ENCODE data around the gene TMEM52B.
A peak's percentile ranks its signal among the peaks of the same experiment; 100 is the strongest.
"Not testable (repeated sequence)": the region's sequence is repeated elsewhere in the genome, so short reads cannot be mapped to it uniquely, and the experiment has no call there.

The TMEM52B gene

DNA sequence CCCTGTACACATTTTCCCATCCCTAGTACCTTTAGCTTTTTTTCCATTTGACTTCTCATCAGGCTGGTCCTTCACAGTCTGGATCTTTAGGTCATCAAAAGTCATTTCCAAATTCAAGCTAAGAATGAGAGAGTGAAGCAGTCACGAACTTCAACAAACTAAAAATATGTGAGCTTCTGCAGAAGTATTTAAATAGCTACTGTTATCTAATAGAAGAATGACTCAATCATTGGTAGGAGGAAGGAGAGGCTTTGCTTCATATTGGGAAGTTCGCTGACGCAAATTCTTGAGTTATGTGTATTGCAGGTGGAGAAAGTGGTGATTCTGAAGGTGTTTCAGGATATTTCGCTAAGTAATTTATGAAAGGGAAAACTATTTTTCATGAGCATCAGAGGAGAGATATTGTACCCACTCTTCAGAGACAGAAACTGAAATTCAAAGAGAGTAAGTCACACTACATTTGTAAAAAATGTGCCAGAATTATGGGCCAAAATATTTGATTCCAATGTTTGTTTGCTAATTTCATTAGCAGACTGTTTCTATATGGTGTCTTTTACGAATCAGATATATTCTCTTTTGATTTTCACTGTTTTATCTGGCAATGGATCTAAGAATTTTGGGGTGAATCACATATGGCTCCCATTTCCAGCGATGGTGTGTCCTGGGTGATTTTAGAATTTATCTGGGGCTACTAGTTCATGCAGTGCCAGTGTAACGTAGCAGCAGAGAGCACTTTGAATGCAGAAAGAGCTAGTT lies 6.7 kb upstream of the TMEM52B start, which contains the start of gene OLR1:
OLR1 (minus strand) TSS at position 160 of the 756 bp plus-strand sequence; CDS start at position 105, 55 bp downstream.
- no peak for DNase-seq

DNA sequence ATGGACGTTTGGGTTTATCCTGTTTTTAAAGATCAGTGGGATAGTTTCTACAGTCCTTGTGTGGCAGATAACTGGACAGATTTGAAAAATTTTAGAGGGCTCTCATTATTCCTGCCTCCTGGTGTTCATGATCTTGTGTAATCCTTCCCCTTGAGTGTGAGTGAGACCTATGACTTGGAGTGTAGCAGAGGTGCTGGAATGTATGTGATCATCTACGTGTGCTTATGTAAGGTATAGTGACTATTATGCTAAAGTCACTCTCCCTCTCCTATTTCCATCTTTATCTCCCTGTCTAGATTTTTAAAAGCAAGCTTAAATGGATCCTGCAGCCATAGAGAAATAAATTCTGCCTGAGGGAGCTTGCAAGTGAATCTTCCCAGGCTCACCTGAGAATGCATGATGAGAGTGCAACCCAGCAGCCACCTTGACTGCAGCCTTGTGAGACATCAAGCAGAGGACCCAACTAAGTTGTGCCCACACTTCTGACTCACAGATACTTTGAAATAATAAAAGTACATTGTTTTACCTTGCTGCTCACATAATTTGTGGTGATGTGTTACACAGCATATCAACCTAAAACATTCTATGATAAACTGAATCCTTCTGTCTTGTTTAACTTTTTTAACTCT lies 3.7 kb upstream of the TMEM52B start:
- no peak for DNase-seq

DNA sequence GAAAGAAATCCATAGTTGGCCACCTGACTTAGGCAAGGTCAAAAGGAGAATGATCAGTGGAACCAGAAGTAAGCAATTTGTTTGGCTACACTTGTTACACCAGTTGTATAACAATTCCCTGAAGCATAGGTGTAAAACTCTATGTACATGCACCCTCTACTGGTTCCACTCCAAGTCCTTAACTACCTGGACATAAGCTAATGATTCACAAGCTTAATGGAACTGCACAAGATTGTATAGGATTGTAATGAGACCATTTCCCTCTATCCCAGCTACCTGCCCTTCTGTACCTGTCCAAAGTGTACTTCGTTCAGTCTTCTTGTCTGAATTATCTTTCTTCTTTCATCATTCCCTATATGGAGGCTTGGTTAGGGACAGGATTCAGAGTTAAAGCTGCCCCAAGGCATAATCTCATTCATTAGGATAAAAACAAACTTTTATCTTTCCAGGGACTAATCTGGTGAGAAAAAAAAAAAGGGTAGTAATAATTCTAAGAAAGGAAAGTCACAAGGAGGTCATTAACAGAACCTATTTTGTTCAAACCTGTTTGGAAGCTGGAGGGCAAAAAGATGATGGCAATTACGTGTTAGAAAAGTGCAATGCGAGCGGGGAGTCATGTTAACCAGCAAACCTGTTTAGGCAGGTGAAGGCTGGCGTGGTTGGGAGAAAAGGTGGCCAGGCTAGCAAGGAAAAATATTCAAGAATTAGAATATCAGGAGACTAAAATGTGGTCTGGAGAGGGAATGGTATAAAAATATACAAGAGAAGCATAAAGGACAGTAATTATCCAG lies 2.8 kb upstream of the TMEM52B start:
- no peak for DNase-seq

DNA sequence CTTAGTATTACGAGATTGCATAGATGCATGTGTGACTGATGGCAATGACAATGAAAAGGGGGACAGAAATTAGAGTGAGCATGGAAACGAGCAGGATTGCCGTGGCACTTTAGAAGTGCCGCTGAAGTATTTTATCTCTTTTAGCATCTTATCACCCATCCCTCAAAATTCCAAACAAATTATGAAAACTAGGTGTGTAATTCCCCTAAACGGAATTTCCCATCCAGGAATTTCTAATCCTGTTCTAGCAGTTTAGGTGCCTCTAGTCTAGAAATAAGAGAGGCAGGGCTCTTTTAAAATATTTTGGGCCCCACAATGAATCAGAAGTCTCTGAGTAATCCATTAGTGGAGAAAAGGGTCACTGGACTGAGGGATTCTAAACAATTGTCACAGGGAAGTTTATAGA lies 947 bp downstream of the TMEM52B start:
- no peak for DNase-seq

DNA sequence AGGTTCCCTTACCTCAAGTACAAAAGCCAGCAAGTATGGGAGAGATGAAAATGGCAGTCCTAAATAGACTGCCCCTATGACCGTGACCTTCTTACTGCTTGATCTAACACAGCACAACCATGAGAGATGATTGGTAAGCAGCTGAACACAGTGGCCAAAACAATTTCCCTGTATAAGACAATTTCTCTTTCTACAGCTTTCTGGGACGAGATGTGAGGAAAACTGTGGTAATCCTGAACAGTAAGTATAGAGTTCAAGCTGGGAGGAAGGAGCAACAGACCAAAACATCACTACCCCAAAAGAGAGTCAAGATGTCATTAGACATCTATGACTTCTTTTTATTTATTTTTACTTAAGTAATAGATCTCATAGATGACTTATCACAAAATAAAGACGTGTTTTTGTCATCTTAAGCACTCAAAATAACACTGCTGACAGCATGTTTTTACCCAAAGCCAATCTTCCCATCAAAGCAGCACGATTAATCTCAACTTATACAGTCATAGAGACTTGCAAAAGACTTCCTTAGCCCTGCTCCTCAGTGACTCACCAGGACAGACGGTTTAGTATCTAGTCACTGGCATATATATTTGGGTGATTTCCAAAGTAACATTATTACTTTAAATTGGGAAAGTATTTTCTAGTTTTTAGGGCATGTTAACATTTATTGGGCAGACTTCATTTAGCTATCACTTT lies 3.7 kb downstream of the TMEM52B start:
- no peak for DNase-seq

DNA sequence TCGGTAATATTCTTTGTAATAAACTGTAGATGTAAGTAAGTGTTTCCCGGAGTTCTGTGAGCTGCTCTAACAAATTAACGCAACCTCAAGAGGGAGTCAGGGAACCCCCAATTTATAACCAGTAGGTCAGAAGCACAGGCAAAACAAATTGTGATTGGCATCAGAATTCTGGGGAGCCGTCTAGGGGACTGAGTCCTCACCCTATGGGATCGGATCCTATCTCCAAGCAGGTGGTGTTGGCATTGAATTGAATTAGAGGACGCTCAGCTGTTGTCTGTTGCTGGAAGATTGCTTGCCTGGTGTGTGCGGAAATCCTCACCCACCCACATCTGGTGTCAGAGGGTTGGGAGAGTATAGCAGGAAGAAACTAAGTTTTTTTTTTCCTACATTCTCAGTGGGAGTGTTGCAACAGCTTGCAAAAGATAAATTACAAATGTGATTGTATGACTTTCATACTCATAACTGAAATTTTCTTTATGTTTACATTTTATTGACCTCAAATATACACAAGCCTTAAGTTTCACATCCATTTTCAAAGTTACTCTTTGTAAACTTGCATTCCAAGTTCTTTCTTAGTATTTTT lies 5.5 kb downstream of the TMEM52B start:
- DNase-seq: no peak

DNA sequence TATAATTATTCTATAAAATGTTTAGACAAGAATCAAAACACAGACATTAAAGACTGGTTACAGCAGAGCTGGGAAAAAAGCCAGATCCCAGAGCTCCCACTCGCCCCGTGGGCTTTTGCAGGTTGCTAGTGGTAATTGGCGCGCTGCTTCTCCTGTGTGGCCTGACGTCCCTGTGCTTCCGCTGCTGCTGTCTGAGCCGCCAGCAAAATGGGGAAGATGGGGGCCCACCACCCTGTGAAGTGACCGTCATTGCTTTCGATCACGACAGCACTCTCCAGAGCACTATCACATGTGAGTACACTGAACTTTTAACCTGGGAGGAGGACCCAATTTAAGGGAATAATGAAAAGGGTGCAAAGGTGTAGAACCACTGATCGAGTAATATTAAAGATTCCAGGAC lies 7.5 kb downstream of the TMEM52B start:
- no peak for DNase-seq

DNA sequence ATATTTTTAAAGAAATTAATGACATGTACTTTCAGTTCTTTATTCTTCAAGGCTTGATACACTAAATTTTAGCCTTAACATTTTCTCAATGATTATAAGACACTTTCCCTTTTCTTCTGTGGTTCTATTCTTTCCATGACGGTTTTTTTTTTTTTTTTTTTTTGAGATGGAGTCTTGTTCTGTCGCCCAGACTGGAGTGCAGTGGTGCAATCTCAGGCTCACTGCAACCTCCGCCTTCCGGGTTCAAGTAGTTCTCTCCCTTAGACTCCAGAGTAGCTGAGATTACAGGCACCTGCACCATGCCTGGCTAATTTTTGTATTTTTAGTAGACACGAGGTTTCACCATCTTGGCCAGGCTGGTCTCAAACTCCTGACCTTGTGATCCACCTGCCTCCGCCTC lies 8.1 kb downstream of the TMEM52B start:
- DNase-seq: not testable (repeated sequence)

DNA sequence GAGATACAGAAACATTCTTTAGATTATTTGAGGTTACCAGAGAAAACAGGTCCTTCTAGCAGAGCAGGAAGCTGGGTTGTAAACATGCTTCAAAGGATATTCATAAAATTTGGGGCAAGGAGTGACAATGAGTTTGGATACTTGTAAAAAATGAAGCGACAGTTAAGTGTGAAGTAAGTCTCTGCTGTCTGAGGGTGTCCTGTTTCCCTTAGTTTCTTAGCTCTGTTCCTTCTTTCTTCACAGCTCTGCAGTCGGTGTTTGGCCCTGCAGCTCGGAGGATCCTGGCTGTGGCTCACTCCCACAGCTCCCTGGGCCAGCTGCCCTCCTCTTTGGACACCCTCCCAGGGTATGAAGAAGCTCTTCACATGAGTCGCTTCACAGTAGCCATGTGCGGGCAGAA lies 10.8 kb downstream of the TMEM52B start:
- no peak for DNase-seq

DNA sequence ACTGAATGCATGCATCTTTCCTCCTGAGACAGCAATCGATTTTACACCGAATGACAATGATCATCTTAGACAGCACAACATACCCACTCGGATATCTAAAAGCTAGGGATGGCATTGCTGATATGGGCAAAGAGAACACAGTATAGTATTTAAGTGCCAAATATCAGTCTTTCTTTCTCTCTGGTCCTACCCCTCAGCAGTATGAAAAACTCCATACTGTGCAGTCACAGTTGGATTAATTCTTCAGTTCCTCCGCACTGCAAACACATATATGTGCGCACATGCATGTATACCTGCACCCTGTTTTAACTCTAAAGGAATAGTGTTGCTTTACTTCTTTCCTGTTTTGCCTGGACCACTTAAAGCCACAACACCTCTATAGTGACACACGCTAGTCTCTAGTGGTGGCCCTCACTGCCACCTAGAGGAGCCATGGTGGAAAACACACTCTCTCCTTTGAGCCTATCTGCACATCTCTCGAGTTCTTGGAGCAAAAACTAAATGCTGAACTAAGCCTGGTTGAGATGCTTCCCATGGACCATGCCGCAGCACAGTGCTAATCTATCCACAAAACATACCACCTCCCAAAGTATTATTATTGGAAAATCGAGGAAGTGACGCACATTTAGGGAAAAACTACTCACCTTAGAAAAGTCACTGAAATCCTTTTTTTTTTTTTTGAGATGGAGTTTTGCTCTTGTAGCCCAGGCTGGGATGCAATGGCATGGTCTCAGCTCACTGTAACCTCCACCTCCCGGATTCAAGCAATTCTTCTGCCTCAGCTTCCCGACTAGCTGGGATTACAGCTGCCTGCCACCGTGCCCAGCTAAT lies 11.9 kb downstream of the TMEM52B start:
- DNase-seq: peak; percentile 2

DNA sequence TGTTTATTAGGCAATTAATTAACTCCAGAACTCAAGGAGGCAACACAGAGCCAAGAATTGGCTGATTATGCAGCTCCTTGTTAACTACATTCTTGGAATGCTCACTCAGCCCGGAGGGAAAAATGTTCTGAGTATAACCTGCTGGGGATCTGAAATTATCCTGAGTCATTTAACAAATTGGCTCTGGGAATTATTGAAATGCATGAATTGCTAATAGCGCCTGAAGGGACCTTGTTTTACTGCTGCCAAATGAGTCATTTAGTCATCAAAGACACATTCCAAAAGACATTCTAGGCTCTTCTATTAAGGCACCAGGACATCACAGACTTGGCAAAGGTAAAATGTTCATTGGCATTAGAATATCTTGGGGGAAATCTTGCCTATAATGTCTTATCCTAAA lies 13.0 kb downstream of the TMEM52B start:
- DNase-seq: no peak

DNA sequence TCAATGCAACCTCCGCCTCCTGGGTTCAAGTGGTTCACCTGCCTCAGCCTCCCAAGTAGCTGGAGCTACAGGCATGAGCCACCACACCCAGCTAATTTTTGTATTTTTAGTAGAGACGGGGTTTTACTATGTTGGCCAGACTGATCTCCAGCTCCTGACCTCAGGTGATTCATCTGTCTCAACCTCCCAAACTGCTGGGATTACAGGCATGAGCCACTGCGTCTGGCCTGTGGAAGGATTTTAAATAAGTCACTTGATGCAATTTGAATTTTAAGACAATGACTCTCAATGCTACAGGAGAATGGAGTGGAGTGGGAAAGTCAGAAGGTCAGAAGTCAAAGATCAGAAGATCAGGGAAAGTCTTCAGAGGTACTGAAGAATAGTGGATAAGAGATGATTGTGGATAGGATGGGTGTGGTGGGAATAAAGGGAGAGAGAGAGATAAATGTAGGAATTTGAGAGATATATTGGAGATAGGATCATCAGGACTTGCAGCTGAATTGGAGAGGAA lies 15.4 kb downstream of the TMEM52B start:
- DNase-seq: no peak

DNA sequence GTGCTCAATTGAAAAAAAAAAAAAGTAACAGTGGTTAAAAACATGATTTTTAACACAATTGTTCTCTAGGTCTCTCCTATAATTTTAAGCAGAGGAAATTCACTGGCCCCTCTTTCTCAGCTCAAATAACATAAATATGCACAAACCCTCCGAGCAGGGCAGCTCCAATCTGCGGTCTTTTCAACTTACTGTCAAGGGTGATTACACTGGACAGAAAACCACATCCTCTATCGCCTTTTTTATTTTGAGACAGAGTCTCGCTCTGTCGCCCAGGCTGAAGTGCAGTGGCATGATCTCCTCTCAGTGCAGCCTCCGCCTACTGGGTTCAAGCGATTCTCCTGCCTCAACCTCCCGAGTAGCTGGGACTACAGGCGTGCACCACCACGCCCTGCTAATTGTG lies 17.4 kb downstream of the TMEM52B start:
- DNase-seq: no peak

DNA sequence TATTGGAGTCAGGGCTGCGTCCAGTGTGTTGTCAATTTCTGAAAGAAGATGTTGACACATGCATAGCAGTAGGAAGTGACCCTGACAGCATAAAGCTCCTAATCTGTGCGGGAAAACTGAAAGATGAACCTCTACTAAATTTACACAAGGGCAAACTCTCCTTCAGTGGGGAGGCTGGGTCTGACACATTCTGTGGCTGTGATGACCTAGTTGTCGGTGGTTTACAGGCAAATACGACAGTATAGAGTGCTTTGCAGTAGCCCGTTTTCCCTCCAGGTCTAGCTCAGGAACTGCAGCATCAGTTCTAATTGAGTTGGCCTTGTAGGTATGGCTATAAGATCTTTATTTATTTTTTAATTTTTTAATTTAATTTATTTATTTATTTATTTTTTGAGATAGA lies 19.0 kb downstream of the TMEM52B start:
- DNase-seq: no peak

DNA sequence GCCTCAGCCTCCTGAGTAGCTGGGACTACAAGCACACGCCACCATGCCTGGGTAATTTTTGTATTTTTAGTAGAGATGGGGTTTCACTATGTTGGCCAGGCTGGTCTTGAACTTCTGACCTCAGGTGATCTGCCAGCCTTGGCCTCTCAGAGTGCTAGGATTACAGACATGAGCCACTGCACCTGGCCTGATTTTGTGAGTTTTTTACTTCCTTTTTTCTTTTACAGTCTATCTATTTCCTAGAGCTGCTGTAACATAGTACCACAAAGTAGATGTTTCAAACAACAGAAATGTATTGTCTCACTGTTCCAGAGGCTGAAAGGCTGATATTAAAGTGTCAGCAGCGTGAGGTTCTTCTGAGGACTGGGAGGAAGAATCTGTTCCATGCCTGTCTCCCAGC lies 25.7 kb downstream of the TMEM52B start:
- not testable (repeated sequence) for DNase-seq

DNA sequence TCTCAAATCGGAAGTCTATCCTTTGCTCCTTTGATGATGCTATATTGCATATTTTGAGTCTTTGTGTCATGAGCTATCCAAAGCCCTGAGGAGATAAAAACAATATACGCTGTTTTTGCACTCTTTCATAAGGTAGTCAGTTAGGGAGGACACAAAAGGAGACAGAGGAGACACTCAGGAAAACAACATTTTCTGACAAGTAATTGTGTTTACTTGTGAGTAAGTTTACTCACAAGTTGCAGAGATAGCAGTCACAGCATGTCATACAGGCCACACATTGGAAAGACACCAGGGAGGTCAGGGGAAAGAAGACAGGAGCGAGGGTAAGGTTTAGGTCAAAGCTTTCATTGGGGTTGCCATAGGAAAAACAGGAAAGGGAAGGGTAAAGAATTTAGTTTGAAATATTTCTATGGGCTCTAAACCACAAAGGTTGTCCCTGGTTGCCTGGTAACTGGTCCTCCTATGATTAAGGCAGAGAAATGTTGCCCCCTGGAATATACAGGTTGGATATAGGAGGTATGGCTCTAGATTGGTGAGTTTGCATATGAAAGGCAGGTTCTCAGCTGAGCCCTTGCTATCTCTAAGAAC lies 26.5 kb downstream of the TMEM52B start:
- no peak for DNase-seq

DNA sequence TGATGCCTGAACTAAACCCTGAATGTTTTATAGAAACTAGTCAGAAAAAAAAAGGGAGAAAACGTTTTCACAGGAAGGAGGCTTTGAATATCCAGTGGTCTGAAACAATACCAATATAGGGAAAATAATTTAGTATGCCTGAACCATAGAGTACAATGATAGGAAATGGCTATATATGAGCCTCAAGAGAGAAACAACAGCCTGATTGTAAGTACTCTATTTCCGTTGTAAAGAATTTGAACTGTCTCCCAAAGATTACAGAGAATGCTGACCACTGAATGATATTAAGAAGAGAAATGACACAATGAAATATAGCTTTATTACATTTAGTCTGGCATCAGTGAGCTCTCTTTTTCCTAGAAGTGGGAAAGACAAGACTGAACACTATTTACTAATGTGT lies 28.3 kb downstream of the TMEM52B start:
- no peak for DNase-seq

DNA sequence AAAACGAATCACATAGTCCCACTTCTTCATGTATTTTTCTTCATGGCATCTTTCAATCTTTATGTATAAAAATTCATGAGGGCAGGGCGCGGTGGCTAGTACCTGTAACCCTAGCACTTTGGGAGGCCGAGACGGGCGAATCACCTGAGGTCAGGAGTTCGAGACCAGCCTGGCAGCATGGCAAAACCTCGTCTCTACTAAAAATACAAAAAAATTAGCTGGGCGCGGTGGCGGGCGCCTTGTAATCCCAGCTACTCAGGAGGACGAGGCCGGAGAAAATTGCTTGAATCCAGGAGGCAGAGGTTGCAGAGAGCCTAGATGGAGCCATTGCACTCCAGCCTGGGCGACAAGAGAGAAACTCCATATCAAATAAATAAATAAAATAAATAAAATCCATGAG lies 31.4 kb downstream of the TMEM52B start:
- DNase-seq: no peak

DNA sequence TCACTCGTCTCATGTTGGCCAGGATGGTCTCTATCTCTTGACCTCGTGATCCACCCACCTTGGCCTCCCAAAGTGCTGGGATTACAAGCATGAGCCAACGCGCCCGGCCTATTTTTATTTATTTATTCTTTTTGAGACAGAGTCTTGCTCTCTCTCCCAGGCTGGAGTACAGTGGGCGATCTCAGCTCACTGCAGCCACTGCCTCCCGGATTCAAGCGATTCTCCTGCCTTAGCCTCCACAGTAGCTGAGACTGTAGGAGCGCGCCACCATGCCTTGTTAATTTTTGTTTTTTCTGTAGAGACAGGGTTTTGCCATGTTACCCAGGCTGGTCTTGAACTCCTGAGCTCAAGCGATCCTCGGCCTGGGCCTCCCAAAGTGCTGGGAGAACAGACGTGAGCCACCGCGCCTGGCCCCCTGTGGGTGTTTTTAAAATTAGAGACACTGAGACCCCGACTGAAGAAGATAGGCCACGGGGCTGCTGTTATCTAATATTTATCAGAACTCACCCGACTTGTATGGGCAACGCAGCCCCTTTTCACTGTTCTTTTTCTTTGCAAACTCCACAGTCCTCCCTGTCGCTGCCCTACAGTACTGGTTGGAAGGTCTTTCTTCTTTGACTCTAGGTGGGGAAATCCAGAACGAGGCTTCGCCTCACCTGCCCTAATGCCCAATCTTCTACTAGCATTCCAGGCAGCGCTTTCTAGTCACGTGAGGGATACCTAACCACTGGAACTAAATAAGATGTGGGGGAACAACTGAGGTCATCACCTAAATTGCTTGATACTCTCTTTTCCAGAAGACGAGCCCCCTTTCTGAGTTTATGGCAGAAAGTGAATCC lies 32.5 kb downstream of the TMEM52B start:
- DNase-seq: no peak
